Tibial nerve (tissue), 4 donors: ENCODE data around the gene NDUFA9.

ENCODE experiments used
- CTCF ChIP-seq, 5 experiments: fragments of 200-600 bp in 3 of 5; fragments of 450-650 bp in 2 of 5; sonication (generic) in 3 of 5; IDR thresholded peaks; one replicate each; pipeline ENCODE4 v1.5.1; 2016 to 2019; ENCODE audit warnings: antibody characterized with exemption in 5 of 5, mild to moderate bottlenecking in 3 of 5, moderate library complexity in 2 of 5
- EP300 ChIP-seq, 2 donors: sonication (generic); formaldehyde crosslinking; IDR thresholded peaks; one replicate each; pipeline ENCODE4 v1.6.1; 2017; ENCODE audit warnings: antibody characterized with exemption in 2 of 2, mild to moderate bottlenecking in 1 of 2

GRCh38 chr12:4653257-4653656 lies 4.3 kb downstream of the NDUFA9 start:
- no peak for TF ChIP-seq CTCF (IDR thresholded peaks at IDR 0.05)
- no peak for TF ChIP-seq EP300 (IDR thresholded peaks at IDR 0.05)
